GM23338 (cell line): ENCODE results near the gene PDCD4. TPM values are rescaled to one million over a fixed set of nuclear protein-coding genes. Genes with fewer than 3 reads are reported as not detected.

Source experiments
- ATAC-seq: fragments of 200-7000 bp; cut with Tn5 transposase; 3 replicates; pipeline ENCODE4 v1.9.1; 2020
- DNase-seq: peaks from one replicate; pipeline ENCODE4 v3.0.0-alpha.2; 2015; ENCODE audit warnings: low spot score
- H2AFZ ChIP-seq: fragments of 200-600 bp; sonication (generic); 2 replicates; pipeline ENCODE4 v1.8.0; 2016; ENCODE audit warnings: antibody characterized with exemption, mild to moderate bottlenecking, moderate library complexity
- H3F3A ChIP-seq: fragments of 200-600 bp; sonication (generic); replicated peaks from 2 replicates; pipeline ENCODE4 v1.8.0; 2017; ENCODE audit warnings: antibody characterized with exemption, mixed run types, low read depth
- H3K27ac ChIP-seq: fragments of 200-600 bp; sonication (generic); 2 replicates; pipeline ENCODE4 v1.6.1; 2016; ENCODE audit warnings: low read depth
- H3K27me3 ChIP-seq: fragments of 200-600 bp; sonication (generic); 2 replicates; pipeline ENCODE4 v1.8.0; 2016; ENCODE audit warnings: mild to moderate bottlenecking, mixed run types, moderate library complexity; ENCODE audit not compliant: insufficient read depth
- H3K36me3 ChIP-seq: fragments of 200-600 bp; sonication (generic); 2 replicates; pipeline ENCODE4 v1.8.0; 2016; ENCODE audit warnings: mild to moderate bottlenecking; ENCODE audit not compliant: insufficient read depth
- H3K4me1 ChIP-seq: fragments of 200-600 bp; sonication (generic); 2 replicates; pipeline ENCODE4 v1.8.0; 2016; ENCODE audit warnings: mild to moderate bottlenecking, moderate library complexity; ENCODE audit not compliant: insufficient read depth
- H3K4me2 ChIP-seq: fragments of 200-600 bp; sonication (generic); 2 replicates; pipeline ENCODE4 v1.7.1; 2017; ENCODE audit warnings: mixed run types
- H3K4me3 ChIP-seq: fragments of 200-600 bp; sonication (generic); 2 replicates; pipeline ENCODE4 v1.6.1; 2016; ENCODE audit warnings: mixed run types
- H3K79me2 ChIP-seq: fragments of 200-600 bp; sonication (generic); replicated peaks from 2 replicates; pipeline ENCODE4 v1.8.0; 2017; ENCODE audit warnings: mild to moderate bottlenecking; ENCODE audit not compliant: insufficient read depth
- H3K9me2 ChIP-seq: fragments of 200-600 bp; sonication (generic); 2 replicates; pipeline ENCODE4 v1.8.0; 2017; ENCODE audit not compliant: insufficient read depth
- H4K20me1 ChIP-seq: fragments of 200-600 bp; sonication (generic); replicated peaks from 2 replicates; pipeline ENCODE4 v1.8.0; 2017; ENCODE audit warnings: mild to moderate bottlenecking; ENCODE audit not compliant: insufficient read depth
- H3K27ac Mint-ChIP-seq: 2 replicates; pipeline ENCODE4 v1.8.0; 2020; ENCODE audit warnings: inconsistent platforms, mild to moderate bottlenecking, moderate library complexity, mixed read lengths
- H3K27me3 Mint-ChIP-seq: 3 replicates; pipeline ENCODE4 v1.8.0; 2022; ENCODE audit warnings: low read depth, mild to moderate bottlenecking, moderate library complexity, mixed read lengths, inconsistent platforms; ENCODE audit not compliant: insufficient read depth, poor library complexity
- H3K36me3 Mint-ChIP-seq: 3 replicates; pipeline ENCODE4 v1.8.0; 2021; ENCODE audit warnings: low read depth, mild to moderate bottlenecking, inconsistent platforms, moderate library complexity, mixed read lengths
- H3K4me1 Mint-ChIP-seq: 3 replicates; pipeline ENCODE4 v1.8.0; 2020; ENCODE audit warnings: mild to moderate bottlenecking, inconsistent platforms, mixed read lengths
- H3K4me3 Mint-ChIP-seq: 3 replicates; pipeline ENCODE4 v1.8.0; 2021; ENCODE audit warnings: moderate library complexity, mild to moderate bottlenecking, inconsistent platforms, mixed read lengths
- H3K9me3 Mint-ChIP-seq: 3 replicates; pipeline ENCODE4 v1.8.0; 2020; ENCODE audit warnings: moderate library complexity, mild to moderate bottlenecking, inconsistent platforms, mixed read lengths
- CREB1 ChIP-seq: fragments of 250-450 bp; sonication (Bioruptor Pico); IDR thresholded peaks from 2 replicates; pipeline ENCODE4 v1.5.0; 2020; ENCODE audit warnings: low read depth, mild to moderate bottlenecking, moderate library complexity
- CTCF ChIP-seq, 2 experiments: fragments of 200-600 bp in 1 of 2; sonication (generic) in 1 of 2; conservative IDR thresholded peaks; 2 replicates each; pipeline versions ENCODE4 v1.5.1 to v1.6.1; 2016 to 2017; ENCODE audit warnings: antibody characterized with exemption in 2 of 2, low read depth in 2 of 2, mild to moderate bottlenecking in 2 of 2, moderate library complexity in 1 of 2
- EZH2 ChIP-seq: fragments of 200-600 bp; sonication (generic); IDR thresholded peaks from one replicate; pipeline ENCODE4 v1.8.0; 2017; ENCODE audit warnings: antibody characterized with exemption, mild to moderate bottlenecking, low read depth; ENCODE audit not compliant: unreplicated experiment
- EZH2phosphoT487 ChIP-seq: fragments of 200-600 bp; sonication (generic); IDR thresholded peaks from one replicate; pipeline ENCODE4 v1.8.1; 2018; ENCODE audit warnings: antibody characterized with exemption; ENCODE audit not compliant: unreplicated experiment
- JUNB ChIP-seq: IDR thresholded peaks from one replicate; pipeline ENCODE4 v1.6.1; 2016; ENCODE audit warnings: antibody characterized with exemption; ENCODE audit not compliant: unreplicated experiment
- POLR2AphosphoS5 ChIP-seq: IDR thresholded peaks from 2 replicates; pipeline ENCODE4 v1.6.1; 2016; ENCODE audit warnings: antibody characterized with exemption, low read depth
- REST ChIP-seq: IDR thresholded peaks from one replicate; pipeline ENCODE4 v1.6.1; 2018; ENCODE audit warnings: antibody characterized with exemption; ENCODE audit not compliant: unreplicated experiment
- ZNF114 ChIP-seq: fragments of 250-450 bp; sonication (Bioruptor Pico); IDR thresholded peaks from 2 replicates; pipeline ENCODE4 v1.5.0; 2020; ENCODE audit warnings: mild to moderate bottlenecking, moderate library complexity
- polyA plus RNA-seq: library from polyadenylated mRNA; unstranded; fragments of >200 nt; fragmentation: Nextera tagmentation; extraction: Ambion mirVana; gene quantifications from 2 replicates; pipeline ENCODE4 v1.2.1, GENCODE V29; 2016
- total RNA-seq: library from RNA; depleted of rRNA; stranded (reverse); fragments of >200 nt; shearing (Covaris generic); gene quantifications from 2 replicates; pipeline ENCODE4 v1.2.3, GENCODE V29; 2014
- TF ChIP-seq, protein P1 (sequence below): IDR thresholded peaks from 2 replicates; pipeline ENCODE4 v1.6.1; 2016; ENCODE audit warnings: antibody characterized with exemption
- TF ChIP-seq, protein P2 (sequence below): fragments of 250-450 bp; sonication (Bioruptor Pico); IDR thresholded peaks from 2 replicates; pipeline ENCODE4 v1.5.0; 2020; ENCODE audit warnings: mild to moderate bottlenecking, moderate library complexity

Gene PDCD4
- total and polyA plus RNA-seq, 2 experiments from 2014 or later: 10.1 to 18.0 TPM

DNA sequence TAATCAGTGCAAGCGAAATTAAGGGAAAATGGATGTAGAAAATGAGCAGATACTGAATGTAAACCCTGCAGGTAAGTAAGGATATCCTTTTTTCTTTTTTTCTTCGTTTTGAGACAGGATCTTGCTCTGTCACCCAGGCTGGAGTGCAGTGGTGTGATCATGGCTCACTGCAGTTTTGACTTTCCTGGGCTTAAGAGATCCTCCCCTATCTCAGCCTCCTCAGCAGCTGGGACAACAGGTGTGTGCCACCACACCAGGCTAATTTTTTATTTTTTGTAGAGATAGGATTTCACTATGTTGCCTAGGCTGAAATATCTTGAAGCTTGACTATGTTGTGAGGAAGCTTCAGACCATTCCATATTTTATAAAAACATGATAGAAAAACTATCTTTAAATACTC lies 4.3 kb downstream of the PDCD4 start:
- H3K4me1 Mint-ChIP-seq: peaks cover 10% of the 10 kb centered on the region; the same call in 2 of the 3 replicates
- H4K20me1 ChIP-seq: no peaks in the 10 kb centered on the region
- H3K4me3 Mint-ChIP-seq: no peak overlapping the region
- no peaks in the 10 kb centered on the region for H3F3A ChIP-seq
- no peaks in the 10 kb centered on the region for H3K36me3 Mint-ChIP-seq
- no peaks in the 10 kb centered on the region for H3K27me3 ChIP-seq
- DNase-seq (no peak), ATAC-seq (no peak)
- H3K4me1 ChIP-seq: peaks cover 15% of the 10 kb centered on the region
- no peaks in the 10 kb centered on the region for H3K9me3 Mint-ChIP-seq
- H3K27me3 Mint-ChIP-seq: peaks cover 2% of the 10 kb centered on the region
- H3K27ac ChIP-seq: no peak overlapping the region
- H3K27ac Mint-ChIP-seq: no peak overlapping the region
- H3K79me2 ChIP-seq: peaks cover 13% of the 10 kb centered on the region
- no peak overlapping the region for H2AFZ ChIP-seq
- no peak overlapping the region for H3K4me3 ChIP-seq
- H3K36me3 ChIP-seq: no peaks in the 10 kb centered on the region
- no peak overlapping the region for H3K4me2 ChIP-seq
- TF ChIP-seq, protein P1, sequence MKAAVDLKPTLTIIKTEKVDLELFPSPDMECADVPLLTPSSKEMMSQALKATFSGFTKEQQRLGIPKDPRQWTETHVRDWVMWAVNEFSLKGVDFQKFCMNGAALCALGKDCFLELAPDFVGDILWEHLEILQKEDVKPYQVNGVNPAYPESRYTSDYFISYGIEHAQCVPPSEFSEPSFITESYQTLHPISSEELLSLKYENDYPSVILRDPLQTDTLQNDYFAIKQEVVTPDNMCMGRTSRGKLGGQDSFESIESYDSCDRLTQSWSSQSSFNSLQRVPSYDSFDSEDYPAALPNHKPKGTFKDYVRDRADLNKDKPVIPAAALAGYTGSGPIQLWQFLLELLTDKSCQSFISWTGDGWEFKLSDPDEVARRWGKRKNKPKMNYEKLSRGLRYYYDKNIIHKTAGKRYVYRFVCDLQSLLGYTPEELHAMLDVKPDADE: no peak
- no peak for TF ChIP-seq CREB1 (CRISPR knock-in tag)
- no peak for TF ChIP-seq EZH2
- H3K9me2 ChIP-seq: no peaks in the 10 kb centered on the region

DNA sequence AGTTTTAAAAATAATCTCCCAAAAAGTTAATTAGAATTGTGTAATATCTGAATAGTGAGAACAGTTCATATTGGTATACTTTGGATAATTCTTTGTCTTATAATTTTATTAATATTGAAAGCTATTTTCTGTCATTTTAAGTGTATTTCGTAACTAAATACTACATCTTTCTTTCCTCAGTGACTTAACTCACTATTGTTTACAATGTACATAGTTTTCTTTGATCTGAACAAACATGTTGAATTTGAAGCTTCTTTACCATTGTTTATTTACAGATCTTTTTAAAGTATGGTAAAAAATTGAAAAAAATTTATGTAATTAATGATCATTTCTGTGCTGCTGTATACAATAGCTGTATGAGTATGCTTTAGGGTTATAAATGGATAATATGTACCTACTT lies 5.1 kb downstream of the PDCD4 start:
- no peaks in the 10 kb centered on the region for H3K9me2 ChIP-seq
- no peak overlapping the region for H3K4me2 ChIP-seq
- H3K4me3 Mint-ChIP-seq: no peak overlapping the region
- no peaks in the 10 kb centered on the region for H3F3A ChIP-seq
- peaks cover 7% of the 10 kb centered on the region; the same call in 2 of the 3 replicates for H3K4me1 Mint-ChIP-seq
- no peak for DNase-seq
- no peak for ATAC-seq
- peaks cover 11% of the 10 kb centered on the region for H3K4me1 ChIP-seq
- no peaks in the 10 kb centered on the region for H3K36me3 ChIP-seq
- H3K9me3 Mint-ChIP-seq: no peaks in the 10 kb centered on the region
- no peak overlapping the region for H2AFZ ChIP-seq
- no peak overlapping the region for H3K4me3 ChIP-seq
- no peak overlapping the region for H3K27ac ChIP-seq
- peaks cover 5% of the 10 kb centered on the region; the same call in 1 of the 3 replicates for H3K36me3 Mint-ChIP-seq
- peaks cover 13% of the 10 kb centered on the region for H3K79me2 ChIP-seq
- H3K27me3 ChIP-seq: no peaks in the 10 kb centered on the region
- H3K27me3 Mint-ChIP-seq: no peaks in the 10 kb centered on the region
- H3K27ac Mint-ChIP-seq: no peak overlapping the region
- H4K20me1 ChIP-seq: no peaks in the 10 kb centered on the region
- no peak for TF ChIP-seq CTCF (conservative IDR thresholded peaks at IDR 0.05; ENCODE audit: low read depth in 2 of 2)
- TF ChIP-seq, protein P2, sequence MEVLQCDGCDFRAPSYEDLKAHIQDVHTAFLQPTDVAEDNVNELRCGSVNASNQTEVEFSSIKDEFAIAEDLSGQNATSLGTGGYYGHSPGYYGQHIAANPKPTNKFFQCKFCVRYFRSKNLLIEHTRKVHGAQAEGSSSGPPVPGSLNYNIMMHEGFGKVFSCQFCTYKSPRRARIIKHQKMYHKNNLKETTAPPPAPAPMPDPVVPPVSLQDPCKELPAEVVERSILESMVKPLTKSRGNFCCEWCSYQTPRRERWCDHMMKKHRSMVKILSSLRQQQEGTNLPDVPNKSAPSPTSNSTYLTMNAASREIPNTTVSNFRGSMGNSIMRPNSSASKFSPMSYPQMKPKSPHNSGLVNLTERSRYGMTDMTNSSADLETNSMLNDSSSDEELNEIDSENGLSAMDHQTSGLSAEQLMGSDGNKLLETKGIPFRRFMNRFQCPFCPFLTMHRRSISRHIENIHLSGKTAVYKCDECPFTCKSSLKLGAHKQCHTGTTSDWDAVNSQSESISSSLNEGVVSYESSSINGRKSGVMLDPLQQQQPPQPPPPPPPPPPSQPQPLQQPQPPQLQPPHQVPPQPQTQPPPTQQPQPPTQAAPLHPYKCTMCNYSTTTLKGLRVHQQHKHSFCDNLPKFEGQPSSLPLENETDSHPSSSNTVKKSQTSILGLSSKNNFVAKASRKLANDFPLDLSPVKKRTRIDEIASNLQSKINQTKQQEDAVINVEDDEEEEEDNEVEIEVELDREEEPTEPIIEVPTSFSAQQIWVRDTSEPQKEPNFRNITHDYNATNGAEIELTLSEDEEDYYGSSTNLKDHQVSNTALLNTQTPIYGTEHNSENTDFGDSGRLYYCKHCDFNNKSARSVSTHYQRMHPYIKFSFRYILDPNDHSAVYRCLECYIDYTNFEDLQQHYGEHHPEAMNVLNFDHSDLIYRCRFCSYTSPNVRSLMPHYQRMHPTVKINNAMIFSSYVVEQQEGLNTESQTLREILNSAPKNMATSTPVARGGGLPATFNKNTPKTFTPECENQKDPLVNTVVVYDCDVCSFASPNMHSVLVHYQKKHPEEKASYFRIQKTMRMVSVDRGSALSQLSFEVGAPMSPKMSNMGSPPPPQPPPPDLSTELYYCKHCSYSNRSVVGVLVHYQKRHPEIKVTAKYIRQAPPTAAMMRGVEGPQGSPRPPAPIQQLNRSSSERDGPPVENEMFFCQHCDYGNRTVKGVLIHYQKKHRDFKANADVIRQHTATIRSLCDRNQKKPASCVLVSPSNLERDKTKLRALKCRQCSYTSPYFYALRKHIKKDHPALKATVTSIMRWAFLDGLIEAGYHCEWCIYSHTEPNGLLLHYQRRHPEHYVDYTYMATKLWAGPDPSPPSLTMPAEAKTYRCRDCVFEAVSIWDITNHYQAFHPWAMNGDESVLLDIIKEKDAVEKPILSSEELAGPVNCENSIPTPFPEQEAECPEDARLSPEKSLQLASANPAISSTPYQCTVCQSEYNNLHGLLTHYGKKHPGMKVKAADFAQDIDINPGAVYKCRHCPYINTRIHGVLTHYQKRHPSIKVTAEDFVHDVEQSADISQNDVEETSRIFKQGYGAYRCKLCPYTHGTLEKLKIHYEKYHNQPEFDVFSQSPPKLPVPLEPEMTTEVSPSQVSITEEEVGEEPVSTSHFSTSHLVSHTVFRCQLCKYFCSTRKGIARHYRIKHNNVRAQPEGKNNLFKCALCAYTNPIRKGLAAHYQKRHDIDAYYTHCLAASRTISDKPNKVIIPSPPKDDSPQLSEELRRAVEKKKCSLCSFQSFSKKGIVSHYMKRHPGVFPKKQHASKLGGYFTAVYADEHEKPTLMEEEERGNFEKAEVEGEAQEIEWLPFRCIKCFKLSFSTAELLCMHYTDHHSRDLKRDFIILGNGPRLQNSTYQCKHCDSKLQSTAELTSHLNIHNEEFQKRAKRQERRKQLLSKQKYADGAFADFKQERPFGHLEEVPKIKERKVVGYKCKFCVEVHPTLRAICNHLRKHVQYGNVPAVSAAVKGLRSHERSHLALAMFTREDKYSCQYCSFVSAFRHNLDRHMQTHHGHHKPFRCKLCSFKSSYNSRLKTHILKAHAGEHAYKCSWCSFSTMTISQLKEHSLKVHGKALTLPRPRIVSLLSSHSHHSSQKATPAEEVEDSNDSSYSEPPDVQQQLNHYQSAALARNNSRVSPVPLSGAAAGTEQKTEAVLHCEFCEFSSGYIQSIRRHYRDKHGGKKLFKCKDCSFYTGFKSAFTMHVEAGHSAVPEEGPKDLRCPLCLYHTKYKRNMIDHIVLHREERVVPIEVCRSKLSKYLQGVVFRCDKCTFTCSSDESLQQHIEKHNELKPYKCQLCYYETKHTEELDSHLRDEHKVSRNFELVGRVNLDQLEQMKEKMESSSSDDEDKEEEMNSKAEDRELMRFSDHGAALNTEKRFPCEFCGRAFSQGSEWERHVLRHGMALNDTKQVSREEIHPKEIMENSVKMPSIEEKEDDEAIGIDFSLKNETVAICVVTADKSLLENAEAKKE (CRISPR knock-in tag): no peak
- no peak for TF ChIP-seq EZH2phosphoT487
- no peak for TF ChIP-seq CREB1 (CRISPR knock-in tag)
- no peak for TF ChIP-seq REST
- no peak for TF ChIP-seq POLR2AphosphoS5
- no peak for TF ChIP-seq JUNB
- TF ChIP-seq ZNF114 (CRISPR knock-in tag): no peak
